ENCODE measurements around the gene PRIM1.
"Not testable (repeated sequence)": the region's sequence is repeated elsewhere in the genome, so short reads cannot be mapped to it uniquely, and the experiment has no call there.

The PRIM1 gene

GRCh38 chr12:56751712-56752598 lies at the start of gene PRIM1:
Gene PRIM1, minus strand, starts transcription at chr12:56752323. Its CDS starts 25 bp downstream, at chr12:56752298.
- peak; percentile 62 to 88 for DNase-seq

DNA sequence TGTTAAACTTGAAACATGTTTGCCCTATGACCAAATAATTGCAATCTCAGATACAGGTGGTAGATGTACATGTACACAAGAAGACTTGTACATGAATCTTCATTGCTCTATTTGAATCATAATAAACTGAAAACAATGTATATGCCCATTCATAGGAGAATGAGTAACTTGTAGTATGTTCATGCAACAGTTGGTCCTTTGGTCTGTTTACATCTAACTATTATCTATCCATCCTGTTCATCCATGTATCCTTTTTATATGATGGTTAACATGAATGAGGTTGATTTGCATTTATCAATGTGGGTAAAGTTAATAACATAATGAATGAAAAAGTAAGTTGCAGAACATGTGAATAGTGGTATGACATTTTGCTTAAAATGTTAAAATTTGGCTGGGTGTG lies 48.1 kb upstream of the PRIM1 start:
- no peak for DNase-seq

DNA sequence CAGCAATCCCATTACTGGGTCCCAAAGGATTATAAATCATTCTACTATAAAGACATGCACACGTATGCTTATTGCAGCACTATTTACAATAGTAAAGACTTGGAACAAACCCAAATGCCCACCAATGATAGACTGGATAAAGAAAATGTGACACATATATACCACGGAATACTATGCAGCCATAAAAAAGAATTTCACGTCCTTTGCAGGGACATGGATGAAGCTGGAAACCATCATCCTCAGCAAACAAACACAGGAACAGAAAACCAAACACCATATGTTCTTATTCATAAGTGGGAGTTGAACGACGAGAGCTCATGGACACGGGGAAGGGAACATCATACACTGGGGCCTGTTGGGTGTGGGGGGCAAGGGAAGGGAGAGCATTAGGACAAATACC lies 47.2 kb upstream of the PRIM1 start:
- DNase-seq: not testable (repeated sequence)

- not testable (repeated sequence) for DNase-seq
Observed at GRCh38 chr12:56795791-56796190, 43.7 kb upstream of the PRIM1 start.

DNA sequence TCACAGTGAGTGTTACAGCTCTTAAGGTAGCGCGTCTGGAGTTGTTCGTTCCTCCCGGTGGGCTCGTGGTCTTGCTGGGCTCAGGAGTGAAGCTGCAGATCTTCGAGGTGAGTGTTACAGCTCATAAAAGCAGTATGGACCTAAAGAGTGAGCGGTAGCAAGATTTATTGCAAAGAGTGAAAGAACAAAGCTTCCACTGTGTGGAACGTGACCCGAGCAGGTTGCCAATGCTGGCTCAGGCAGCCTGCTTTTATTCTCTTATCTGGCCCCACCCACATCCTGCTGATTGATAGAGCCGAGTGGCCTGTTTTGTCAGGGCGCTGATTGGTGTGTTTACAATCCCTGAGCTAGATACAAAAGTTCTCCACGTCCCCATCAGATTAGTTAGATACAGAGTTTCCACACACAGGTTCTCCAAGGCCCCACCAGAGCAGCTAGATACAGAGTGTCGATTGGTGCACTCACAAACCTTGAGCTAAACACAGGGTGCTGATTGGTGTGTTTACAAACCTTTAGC lies 43.0 kb upstream of the PRIM1 start:
- not testable (repeated sequence) for DNase-seq

DNA sequence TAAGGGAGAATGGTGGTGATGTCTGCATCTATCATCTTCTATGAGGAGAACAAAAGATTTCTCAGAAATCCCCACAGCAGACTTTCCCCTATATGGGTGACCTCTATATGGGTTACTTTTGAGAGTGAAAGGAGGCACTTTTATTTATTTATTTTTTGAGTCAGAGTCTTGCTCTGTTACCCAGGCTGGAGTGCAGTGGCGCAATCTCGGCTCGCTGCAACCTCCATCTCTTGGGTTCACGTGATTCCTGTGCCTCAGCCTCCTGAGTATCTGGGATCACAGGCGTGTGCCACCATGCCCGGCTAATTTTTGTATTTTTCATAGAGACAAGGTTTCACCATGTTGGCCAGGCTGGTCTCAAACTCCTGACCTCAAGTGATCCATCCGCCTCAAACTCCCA lies 41.0 kb upstream of the PRIM1 start:
- not testable (repeated sequence) for DNase-seq

- no peak for DNase-seq
Observed at GRCh38 chr12:56792678-56793077, 40.6 kb upstream of the PRIM1 start.

GRCh38 chr12:56789429-56789828 lies 37.3 kb upstream of the PRIM1 start:
- not testable (repeated sequence) for DNase-seq

GRCh38 chr12:56787498-56787897 lies 35.4 kb upstream of the PRIM1 start:
- no peak for DNase-seq

GRCh38 chr12:56785874-56786273 lies 33.8 kb upstream of the PRIM1 start:
- DNase-seq: no peak

- DNase-seq: no peak
Observed at GRCh38 chr12:56785141-56785865, 33.2 kb upstream of the PRIM1 start.

GRCh38 chr12:56781726-56782125 lies 29.6 kb upstream of the PRIM1 start:
- DNase-seq: no peak

DNA sequence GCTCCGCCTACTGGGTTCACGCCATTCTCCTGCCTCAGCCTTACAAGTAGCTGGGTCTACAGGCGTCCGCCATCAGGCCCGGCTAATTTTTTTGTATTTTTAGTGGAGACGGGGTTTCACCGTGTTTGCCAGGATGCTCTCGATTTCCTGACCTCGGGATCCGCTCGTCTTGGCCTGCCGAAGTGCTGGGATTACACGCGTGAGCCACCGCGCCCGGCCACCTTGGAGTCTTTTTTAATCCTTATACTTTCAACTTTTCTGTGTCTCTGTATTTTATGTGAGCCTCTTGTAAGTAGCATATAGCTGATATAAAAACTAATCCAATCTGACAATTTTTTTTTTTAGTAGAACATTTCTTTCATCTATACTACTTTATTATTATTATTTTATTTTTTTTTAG lies 26.6 kb upstream of the PRIM1 start:
- DNase-seq: no peak

DNA sequence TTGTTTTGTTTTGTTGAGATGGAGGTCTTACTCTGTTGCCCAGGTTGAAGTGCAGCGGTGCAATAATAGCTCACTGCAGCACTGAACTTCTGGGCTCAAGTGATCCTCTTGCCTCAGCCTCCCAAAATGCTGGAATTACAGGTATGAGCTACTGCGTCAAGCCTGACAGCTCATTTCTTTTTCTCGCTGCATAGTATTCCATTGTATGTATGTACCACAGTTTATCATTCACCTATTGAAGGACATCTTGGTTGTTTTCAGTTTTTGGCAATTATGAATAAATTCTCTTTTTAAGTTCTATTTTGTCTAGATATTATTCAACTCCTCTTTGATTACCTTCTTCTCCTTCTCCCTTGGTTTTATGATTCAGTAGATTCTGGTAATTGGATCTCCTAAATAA lies 24.5 kb upstream of the PRIM1 start:
- no peak for DNase-seq

DNA sequence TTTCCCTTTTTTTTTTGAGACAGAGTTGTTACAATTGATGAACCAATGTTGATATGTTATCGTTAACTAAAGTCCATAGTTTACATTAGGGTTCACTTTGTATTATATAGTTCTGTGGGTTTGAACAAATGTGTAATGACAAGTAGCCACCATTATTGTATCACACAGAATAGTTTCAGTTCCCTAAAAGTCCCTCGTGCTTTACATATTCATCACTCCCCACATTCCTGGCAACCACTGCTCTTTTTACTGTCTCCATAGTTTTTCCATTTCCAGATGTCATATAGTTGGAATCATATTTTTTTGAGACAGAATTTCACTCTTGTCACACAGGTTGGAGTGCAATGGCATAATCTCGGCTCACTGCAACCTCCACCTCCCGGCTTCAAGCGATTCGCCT lies 23.5 kb upstream of the PRIM1 start:
- DNase-seq: no peak

DNA sequence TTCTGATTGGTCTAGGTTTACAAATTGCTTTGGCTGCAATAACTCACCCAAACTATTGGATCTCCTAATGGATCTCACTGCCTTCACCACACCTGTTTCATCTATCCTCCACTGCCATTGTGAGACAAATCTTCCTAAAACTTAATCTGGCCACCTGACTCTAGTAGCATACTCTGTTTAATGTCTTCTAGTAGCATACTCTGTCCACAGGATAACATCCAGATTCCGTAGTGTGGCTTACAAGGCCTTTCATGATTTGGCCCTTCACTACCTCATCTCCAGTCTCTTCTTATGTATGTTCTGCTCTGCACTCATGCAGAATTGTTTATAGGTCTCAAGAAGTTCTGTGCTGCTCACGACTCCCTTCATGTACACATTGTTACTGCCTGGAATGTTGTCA lies 21.0 kb upstream of the PRIM1 start:
- no peak for DNase-seq

DNA sequence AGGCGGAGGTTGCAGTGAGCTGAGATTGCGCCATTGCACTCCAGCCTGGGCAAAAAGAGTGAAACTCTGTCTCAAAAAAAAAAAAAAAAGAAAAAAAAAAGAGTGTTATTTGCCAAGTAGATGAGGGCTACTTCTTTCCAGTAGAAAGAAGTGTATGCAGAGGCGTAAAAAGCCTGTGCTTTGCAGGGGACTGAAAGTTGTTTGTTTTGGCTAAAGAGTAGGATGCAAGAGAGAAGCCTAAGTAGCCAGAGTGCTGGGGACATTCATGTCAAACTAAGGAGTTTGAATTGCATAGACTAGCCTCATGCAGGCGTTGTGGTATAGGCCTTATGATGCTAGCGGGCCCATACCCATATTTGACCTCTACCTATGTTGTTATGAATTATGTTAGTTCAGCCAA lies 20.5 kb upstream of the PRIM1 start:
- no peak for DNase-seq

DNA sequence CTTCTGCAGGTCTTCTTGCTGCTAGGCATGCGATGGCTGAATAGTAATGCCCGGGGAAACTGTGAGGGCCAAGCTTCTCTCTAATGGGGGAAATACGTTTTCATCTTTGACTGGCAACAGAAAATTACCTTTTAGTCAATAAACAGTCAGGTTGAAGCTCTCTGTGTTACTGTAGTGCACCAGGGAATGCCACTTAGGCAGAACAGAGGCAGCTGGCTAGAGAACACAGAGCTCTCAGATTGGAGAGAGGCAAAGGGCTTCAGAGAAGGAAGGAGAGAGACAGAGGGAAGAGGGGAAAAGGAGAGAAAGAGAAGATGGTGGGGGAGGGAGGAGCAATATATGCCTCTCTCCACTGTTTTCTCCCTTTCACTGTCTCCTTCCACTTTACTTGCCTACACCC lies 17.7 kb upstream of the PRIM1 start:
- no peak for DNase-seq

DNA sequence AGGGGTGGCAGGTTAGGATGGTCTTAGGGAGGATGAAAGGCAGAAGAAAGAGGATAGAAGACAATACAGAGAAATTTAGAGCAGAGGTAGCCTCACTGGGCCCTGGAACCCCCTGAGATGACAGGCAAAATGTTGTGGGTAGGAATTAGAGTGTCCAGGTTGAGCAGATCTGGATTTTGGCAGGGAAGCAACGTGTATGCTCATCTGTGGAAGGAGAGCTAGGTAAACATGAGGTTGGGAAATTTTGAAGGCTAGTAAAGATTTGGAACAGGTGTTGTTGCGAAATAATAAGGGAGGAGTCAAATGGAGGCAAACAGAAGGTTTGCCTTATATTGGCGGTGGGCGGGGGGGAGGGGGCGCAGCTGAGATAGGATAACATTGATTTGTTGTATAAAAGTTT lies 16.3 kb upstream of the PRIM1 start:
- no peak for DNase-seq

DNA sequence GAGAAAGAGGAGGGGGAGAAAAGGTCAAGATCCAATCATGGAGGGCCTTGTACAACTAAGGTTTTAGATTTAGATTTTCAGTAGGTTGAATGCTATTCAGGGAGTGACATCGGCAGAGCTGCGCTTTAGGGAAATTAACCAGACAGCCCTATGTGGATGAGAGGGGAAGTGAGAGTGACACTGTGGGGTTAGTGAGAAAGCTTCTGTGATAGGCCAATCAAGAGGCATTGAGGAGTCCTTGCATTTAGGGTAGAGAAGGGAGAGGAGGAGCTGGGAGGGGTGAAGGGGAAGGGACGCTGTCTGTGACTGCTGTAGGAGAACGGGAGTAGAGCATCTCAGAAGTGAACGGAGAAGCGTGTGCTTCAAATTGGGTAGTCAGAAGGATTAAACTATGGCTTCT lies 14.4 kb upstream of the PRIM1 start:
- DNase-seq: no peak

DNA sequence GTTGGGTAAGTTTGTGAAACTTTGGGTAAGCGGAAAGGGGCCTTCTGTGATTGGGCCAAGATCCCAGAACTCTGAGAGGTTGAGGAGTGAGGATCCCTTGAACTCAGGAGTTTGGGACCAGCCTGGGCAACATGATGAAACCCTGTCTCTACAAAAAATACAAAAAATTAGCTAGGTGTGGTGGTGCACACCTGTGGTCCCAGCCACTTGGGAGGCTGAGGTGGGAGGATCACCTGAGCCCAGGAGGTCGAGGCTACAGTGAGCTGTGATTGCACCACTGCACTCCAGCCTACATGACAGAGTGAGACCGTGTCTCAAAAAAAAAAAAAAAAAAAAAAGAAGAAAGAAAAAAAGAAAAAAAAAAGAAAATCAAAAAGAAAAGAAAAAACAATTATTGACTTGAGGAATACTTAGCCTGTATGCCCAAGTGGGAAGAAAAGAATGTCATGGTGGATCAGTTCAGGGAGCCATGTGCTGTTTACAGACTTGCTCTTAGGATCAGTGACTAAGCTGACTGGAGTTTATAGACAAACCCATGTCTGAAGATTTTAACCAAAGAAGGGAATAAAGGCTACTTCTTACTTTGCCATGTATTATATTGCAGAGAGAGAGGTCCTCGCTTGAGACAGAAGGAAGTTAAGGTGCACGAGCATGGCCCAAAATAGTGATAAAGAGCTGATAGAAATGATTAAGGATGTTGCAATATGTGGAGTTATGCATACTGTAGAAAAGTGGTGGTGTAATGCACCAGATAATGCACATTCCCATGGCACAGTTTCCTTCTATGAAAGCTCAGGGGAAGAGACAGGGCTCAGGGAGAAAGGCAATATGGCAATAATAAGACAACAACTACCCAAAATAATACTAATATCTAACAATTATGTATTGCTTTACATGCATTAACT lies 11.9 kb upstream of the PRIM1 start:
- no peak for DNase-seq

- no peak for DNase-seq
Observed at GRCh38 chr12:56761812-56762211, 9.7 kb upstream of the PRIM1 start.

DNA sequence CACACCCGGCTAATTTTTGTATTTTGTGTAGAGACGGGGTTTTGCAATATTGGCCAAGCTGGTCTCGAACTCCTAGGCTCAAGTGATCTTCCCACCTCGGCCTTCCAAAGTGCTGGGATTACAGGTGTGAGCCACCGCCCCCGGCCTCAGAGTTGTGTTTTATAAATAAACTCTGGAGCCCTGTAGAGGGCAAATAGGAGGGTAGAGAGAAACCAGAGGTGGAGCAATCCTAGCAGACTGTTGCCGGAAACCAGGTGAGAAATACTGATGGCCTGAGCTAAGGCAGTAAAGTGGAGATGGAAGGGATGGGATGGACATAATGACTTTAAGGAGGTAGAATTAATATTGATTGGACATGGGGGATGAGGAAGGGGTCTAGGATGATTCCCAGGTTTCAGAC lies 8.3 kb upstream of the PRIM1 start:
- DNase-seq: no peak
